Thyroid gland (tissue), 4 donors: Measurements from ENCODE around the gene BAG1. TPM values are rescaled to one million over a fixed set of nuclear protein-coding genes. Genes with fewer than 3 reads are reported as not detected.
A peak's percentile ranks its signal among the peaks of the same experiment; 100 is the strongest.

Experiments used
- DNase-seq, 2 donors: peaks; one replicate each; pipeline ENCODE4 v3.0.0-alpha.2; 2019
- H3K27ac ChIP-seq, 3 donors: fragments of 200-600 bp; sonication (generic); 1 replicate in 2 of 3; 2 replicates in 1 of 3; pipeline ENCODE4 v1.5.1; 2016 to 2019; ENCODE audit warnings: mild to moderate bottlenecking in 1 of 3, moderate library complexity in 1 of 3
- H3K27me3 ChIP-seq: fragments of 200-600 bp; sonication (generic); one replicate; pipeline ENCODE4 v1.5.1; 2019
- H3K36me3 ChIP-seq, 2 donors: fragments of 200-600 bp; sonication (generic); one replicate each; pipeline ENCODE4 v1.5.1; 2016 to 2019
- H3K4me1 ChIP-seq, 2 donors: fragments of 200-600 bp; sonication (generic); one replicate each; pipeline ENCODE4 v1.5.1; 2017 to 2019
- H3K4me3 ChIP-seq, 3 donors: fragments of 200-600 bp; sonication (generic); replicated peaks in 1 of 3; 1 replicate in 2 of 3; 2 replicates in 1 of 3; pipeline ENCODE4 v1.5.1; 2016; ENCODE audit warnings: mild to moderate bottlenecking in 1 of 3
- H3K9me3 ChIP-seq: fragments of 200-600 bp; sonication (generic); one replicate; pipeline ENCODE4 v1.5.1; 2017
- POLR2A ChIP-seq, 2 donors: fragments of 450-650 bp; IDR thresholded peaks; one replicate each; pipeline ENCODE4 v1.6.1; 2017; ENCODE audit warnings: antibody characterized with exemption in 2 of 2, mild to moderate bottlenecking in 2 of 2, moderate library complexity in 1 of 2
- WGBS, 2 donors: methylation state at CpG; one replicate each; pipeline ENCODE4 v1.1.5; 2017; 5-methylcytosine and 5-hydroxymethylcytosine counted together
- intact Hi-C: fragments of 100-400 bp; cut with DNase I; formaldehyde crosslinking; loops from one replicate; pipeline ENCODE4 v1.15.1; 2023
- total RNA-seq, 4 donors: library from RNA; depleted of rRNA; stranded (reverse); fragments of >200 nt; gene quantifications; one replicate each; pipeline ENCODE4 v1.2.3, GENCODE V29; 2016
- TF ChIP-seq, protein P1 (sequence below), 6 experiments: fragments of 200-600 bp in 3 of 6; fragments of 450-650 bp in 3 of 6; sonication (generic) in 3 of 6; IDR thresholded peaks; one replicate each; pipeline ENCODE4 v1.5.1; 2016 to 2019; ENCODE audit warnings: antibody characterized with exemption in 6 of 6, mild to moderate bottlenecking in 2 of 6, inconsistent platforms in 1 of 6, moderate library complexity in 1 of 6

Gene BAG1
- total RNA-seq, 4 donors from 2014 or later, result 72.0 to 135 (median 99.3) TPM

DNA sequence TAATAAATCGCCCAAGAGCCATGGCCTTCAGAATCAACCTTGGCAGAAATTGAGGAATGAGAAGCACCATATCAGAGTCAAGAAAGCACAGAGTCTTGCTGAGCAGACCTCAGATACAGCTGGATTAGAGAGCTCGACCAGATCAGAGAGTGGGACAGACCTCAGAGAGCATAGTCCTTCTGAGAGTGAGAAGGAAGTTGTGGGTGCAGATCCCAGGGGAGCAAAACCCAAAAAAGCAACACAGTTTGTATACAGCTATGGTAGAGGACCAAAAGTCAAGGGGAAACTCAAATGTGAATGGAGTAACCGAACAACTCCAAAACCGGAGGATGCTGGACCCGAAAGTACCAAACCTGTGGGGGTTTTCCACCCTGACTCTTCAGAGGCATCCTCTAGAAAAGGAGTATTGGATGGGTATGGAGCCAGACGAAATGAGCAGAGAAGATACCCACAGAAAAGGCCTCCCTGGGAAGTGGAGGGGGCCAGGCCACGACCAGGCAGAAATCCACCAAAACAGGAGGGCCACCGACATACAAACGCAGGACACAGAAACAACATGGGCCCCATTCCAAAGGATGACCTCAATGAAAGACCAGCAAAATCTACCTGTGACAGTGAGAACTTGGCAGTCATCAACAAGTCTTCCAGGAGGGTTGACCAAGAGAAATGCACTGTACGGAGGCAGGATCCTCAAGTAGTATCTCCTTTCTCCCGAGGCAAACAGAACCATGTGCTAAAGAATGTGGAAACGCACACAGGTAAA is 30.3 kb upstream of the BAG1 start:
- no peak for DNase-seq
- TF ChIP-seq, protein P1, sequence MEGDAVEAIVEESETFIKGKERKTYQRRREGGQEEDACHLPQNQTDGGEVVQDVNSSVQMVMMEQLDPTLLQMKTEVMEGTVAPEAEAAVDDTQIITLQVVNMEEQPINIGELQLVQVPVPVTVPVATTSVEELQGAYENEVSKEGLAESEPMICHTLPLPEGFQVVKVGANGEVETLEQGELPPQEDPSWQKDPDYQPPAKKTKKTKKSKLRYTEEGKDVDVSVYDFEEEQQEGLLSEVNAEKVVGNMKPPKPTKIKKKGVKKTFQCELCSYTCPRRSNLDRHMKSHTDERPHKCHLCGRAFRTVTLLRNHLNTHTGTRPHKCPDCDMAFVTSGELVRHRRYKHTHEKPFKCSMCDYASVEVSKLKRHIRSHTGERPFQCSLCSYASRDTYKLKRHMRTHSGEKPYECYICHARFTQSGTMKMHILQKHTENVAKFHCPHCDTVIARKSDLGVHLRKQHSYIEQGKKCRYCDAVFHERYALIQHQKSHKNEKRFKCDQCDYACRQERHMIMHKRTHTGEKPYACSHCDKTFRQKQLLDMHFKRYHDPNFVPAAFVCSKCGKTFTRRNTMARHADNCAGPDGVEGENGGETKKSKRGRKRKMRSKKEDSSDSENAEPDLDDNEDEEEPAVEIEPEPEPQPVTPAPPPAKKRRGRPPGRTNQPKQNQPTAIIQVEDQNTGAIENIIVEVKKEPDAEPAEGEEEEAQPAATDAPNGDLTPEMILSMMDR (IDR thresholded peaks at IDR 0.05), result no peak
- TF ChIP-seq POLR2A (IDR thresholded peaks at IDR 0.05), result no peak
- intact Hi-C loops, result no loop called here
- H3K9me3 ChIP-seq, result no peaks in the 10 kb centered on the region
- H3K27me3 ChIP-seq, result no peaks in the 10 kb centered on the region
- 94 to 95% methylated on average over 12 of the region's 12 CpGs for WGBS, 2 donors
- H3K27ac ChIP-seq, result no peak overlapping the region
- H3K4me3 ChIP-seq, result no peak overlapping the region
- peaks cover 14 to 24% of the 10 kb centered on the region in 2 donors for H3K36me3 ChIP-seq
- peaks cover 24 to 52% of the 10 kb centered on the region in 2 donors for H3K4me1 ChIP-seq

DNA sequence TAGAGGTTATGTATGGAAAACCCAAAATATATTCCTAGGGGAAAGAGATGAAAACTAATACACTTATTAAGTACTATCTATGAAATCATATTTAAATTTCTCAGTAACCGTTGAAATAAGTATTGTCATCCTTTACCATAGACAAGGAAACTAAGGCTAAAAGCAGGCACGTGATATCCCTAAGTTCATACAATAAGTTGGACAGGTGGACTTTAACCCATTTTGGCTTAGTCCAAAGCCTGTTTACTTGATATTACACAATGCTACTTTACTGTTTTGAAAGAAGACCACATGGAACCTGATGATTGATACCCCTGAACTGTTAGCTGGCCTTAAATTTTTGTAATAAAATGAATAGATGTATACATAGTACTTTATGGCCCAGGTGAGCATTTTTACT is 29.3 kb upstream of the BAG1 start:
- no peaks in the 10 kb centered on the region for H3K27me3 ChIP-seq
- H3K4me1 ChIP-seq, result peaks cover 30 to 60% of the 10 kb centered on the region in 2 donors
- H3K9me3 ChIP-seq, result no peaks in the 10 kb centered on the region
- TF ChIP-seq, protein P1 (IDR thresholded peaks at IDR 0.05), result no peak
- no peak for TF ChIP-seq POLR2A (IDR thresholded peaks at IDR 0.05)
- intact Hi-C loops, result no loop called here
- no peak overlapping the region for H3K27ac ChIP-seq
- WGBS, 2 donors, result 89% methylated on average over 2 of the region's 2 CpGs
- H3K36me3 ChIP-seq, result peaks cover 7 to 24% of the 10 kb centered on the region in 2 donors
- no peak for DNase-seq
- H3K4me3 ChIP-seq, result no peak overlapping the region

DNA sequence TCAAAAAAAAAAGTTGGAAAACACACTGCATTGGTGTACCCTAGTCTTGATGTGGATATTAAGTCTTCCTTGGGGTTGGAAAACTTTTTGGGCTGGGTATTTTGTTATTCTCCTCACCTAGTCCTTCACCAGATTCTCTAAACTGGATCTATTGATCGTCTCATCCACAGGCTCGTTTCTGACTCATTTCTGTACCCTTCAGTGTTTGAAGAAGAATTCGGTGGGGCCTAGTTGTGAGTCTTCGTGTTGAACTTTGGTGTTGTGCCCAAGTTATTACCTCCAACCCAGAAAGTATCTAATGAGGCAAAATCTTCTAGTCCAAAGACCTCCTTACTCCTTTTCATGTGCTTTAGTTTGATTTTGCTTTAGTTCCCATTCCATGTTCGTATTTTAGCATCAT is 27.4 kb upstream of the BAG1 start:
- peaks cover 23 to 45% of the 10 kb centered on the region in 2 donors for H3K4me1 ChIP-seq

DNA sequence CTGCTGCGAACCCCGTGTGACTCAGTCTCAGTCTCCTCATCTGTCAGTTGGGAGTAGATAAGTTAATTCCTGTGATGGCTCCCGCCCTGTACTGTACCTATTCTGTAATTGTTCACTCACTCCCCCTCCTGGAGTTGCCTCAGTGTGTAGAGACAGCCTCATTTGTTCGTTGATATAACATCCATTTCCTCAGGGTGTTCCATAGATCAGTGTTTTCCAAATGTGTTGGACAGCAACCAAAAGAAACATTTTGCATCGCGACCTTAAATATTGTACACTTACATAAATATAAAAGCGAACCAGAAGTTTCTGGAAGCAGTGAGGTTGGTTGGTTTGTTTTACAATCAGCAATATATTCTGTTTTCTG is 26.5 kb upstream of the BAG1 start:
- Histone ChIP-seq H3K4me1 (peaks cover 22 to 40% of the 10 kb centered on the region in 2 donors), H3K27me3 (no peaks in the 10 kb centered on the region), H3K27ac (peak overlapping the region; percentile 97 to 99 (median 98)), H3K36me3 (peaks cover 7 to 11% of the 10 kb centered on the region in 2 donors), H3K9me3 (no peaks in the 10 kb centered on the region), H3K4me3 (peak overlapping the region; percentile 31 to 82 (median 71))
- 18 to 23% methylated on average over 7 of the region's 7 CpGs for WGBS, 2 donors
- TF ChIP-seq POLR2A (IDR thresholded peaks at IDR 0.05), result no peak
- TF ChIP-seq, protein P1 (IDR thresholded peaks at IDR 0.05), result no peak
- DNase-seq, result no peak
- intact Hi-C loops, result no loop called here

More for the DNA sequence above, 27.4 kb upstream of the BAG1 start:
- H3K27ac ChIP-seq, result no peak overlapping the region
- H3K9me3 ChIP-seq, result no peaks in the 10 kb centered on the region
- peaks cover 7 to 18% of the 10 kb centered on the region in 2 donors for H3K36me3 ChIP-seq
- WGBS, 2 donors, result 90 to 91% methylated on average over 5 of the region's 5 CpGs
- H3K4me3 ChIP-seq, result no peak overlapping the region
- intact Hi-C loops, result no loop called here
- H3K27me3 ChIP-seq, result no peaks in the 10 kb centered on the region
- no peak for TF ChIP-seq POLR2A (IDR thresholded peaks at IDR 0.05)
- DNase-seq, result no peak

DNA sequence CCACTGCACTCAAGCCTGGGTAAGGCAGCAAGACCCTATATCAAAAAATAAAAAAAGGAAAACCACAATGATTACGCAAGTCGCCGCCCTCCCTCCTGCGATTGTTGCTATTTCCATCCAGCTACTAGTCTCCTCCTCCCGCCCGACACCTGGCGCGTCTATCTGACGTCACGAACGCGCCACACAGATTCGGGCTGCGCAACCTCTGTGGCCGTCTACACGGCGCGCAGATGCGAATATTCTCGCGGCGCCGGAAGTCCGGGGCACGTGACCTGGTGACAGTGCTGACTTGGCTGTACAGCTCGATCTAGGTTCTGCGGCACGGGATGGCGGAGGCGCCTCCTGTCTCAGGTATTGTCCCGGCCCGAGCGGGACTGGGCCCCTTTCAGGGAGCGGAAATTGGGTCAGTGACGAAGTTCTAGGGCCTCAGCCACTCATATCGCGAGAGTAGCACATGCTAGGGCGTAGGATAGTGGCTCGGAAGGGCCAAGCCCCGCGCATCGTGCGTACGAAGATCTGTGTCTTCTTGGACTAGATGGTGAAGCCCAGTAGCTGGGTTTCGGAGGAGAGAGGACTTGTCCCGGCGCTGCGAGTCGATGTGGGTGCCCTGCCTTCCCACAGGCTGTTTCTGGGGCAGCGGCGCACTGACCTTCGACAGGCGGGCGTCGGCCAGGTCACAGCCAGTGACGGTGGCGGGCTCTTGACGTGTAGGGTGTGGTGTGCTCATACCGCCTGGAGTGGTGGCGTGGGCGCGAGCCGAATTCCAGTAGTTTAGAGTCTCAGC is 25.9 kb upstream of the BAG1 start, which contains the start of gene NFX1:
NFX1 (plus strand) TSS at position 270 of the 784 bp plus-strand sequence; CDS start at position 327, 57 bp downstream.
- WGBS, 2 donors, result 0% methylated on average over 34 to 49 of the region's 63 CpGs
- Histone ChIP-seq H3K27me3 (no peaks in the 10 kb centered on the region), H3K4me3 (peak within 1 kb of the TSS; percentile 61 to 82 (median 71)), H3K27ac (peak within 1 kb of the TSS; percentile 97 to 99 (median 98)), H3K4me1 (peaks cover 22 to 34% of the 10 kb centered on the region in 2 donors), H3K36me3 (peaks cover 5 to 6% of the 10 kb centered on the region in 2 donors), H3K9me3 (no peaks in the 10 kb centered on the region)
- peak; percentile 98 for DNase-seq
- intact Hi-C loops, result no loop called here
- TF ChIP-seq POLR2A (IDR thresholded peaks at IDR 0.05), result peak; percentile 29 to 96
- TF ChIP-seq, protein P1 (IDR thresholded peaks at IDR 0.05), result peak in 1 of 6 experiments; percentile 23
